Calu3 (cell line): ENCODE measurements around the gene C10orf88. TPM values are rescaled to one million over a fixed set of nuclear protein-coding genes. Genes with fewer than 3 reads are reported as not detected.

Source experiments
- BruUV-seq: library from RNA; stranded (reverse); fragments of 400-500 nt; replicated peaks from 2 replicates; lab custom pipeline; 2021; lab: Mats Ljungman, UMichigan
- CTCF ChIA-PET: fragments of 300-600 bp; sonication (Branson Sonifier 250); formaldehyde crosslinking; loops from one replicate; lab custom pipeline; 2022; ENCODE audit warnings: antibody characterized with exemption; lab: Charles Lee
- DNase-seq: peaks from one replicate; pipeline ENCODE4 v3.0.0; 2022
- H3K27ac Mint-ChIP-seq: one replicate; pipeline ENCODE4 v1.8.0; 2022; ENCODE audit warnings: mixed read lengths; ENCODE audit not compliant: unreplicated experiment
- H3K27me3 Mint-ChIP-seq: one replicate; pipeline ENCODE4 v1.8.0; 2022; ENCODE audit warnings: mixed read lengths; ENCODE audit not compliant: unreplicated experiment
- H3K36me3 Mint-ChIP-seq: one replicate; pipeline ENCODE4 v1.8.0; 2022; ENCODE audit warnings: mild to moderate bottlenecking, moderate library complexity, mixed read lengths; ENCODE audit not compliant: insufficient read depth, unreplicated experiment
- H3K4me1 Mint-ChIP-seq: one replicate; pipeline ENCODE4 v1.8.0; 2022; ENCODE audit warnings: mild to moderate bottlenecking, low read depth, mixed read lengths; ENCODE audit not compliant: unreplicated experiment
- H3K4me3 Mint-ChIP-seq: one replicate; pipeline ENCODE4 v1.8.0; 2022; ENCODE audit warnings: mild to moderate bottlenecking, low read depth, moderate library complexity, mixed read lengths; ENCODE audit not compliant: unreplicated experiment
- H3K9me3 Mint-ChIP-seq: one replicate; pipeline ENCODE4 v1.8.0; 2022; ENCODE audit warnings: low read depth, mixed read lengths; ENCODE audit not compliant: unreplicated experiment
- CTCF ChIP-seq: fragments of 200-600 bp; IDR thresholded peaks from one replicate; pipeline ENCODE4 v1.8.0; 2022; ENCODE audit warnings: antibody characterized with exemption; ENCODE audit not compliant: unreplicated experiment
- intact Hi-C: fragments of 100-400 bp; cut with micrococcal nuclease; formaldehyde crosslinking; loops from one replicate; pipeline ENCODE4 v1.10.0; 2022; ENCODE audit not compliant: unreplicated experiment
- total RNA-seq: library from RNA; stranded (reverse); gene quantifications from 2 replicates; pipeline ENCODE4 v1.2.3, GENCODE V29; 2022

C10orf88 gene
- total RNA-seq, 1 experiment from 2014 or later = 7.8 TPM

- no TSS peak for BruUV-seq
- H3K27ac Mint-ChIP-seq = no peak overlapping the region
- DNase-seq = no peak
- intact Hi-C loops = no loop called here
- TF ChIP-seq CTCF = no peak
- H3K27me3 Mint-ChIP-seq = no peaks in the 10 kb centered on the region
- no peaks in the 10 kb centered on the region for H3K4me1 Mint-ChIP-seq
- H3K9me3 Mint-ChIP-seq = no peaks in the 10 kb centered on the region
- peaks cover 7% of the 10 kb centered on the region for H3K36me3 Mint-ChIP-seq
- CTCF ChIA-PET = no interaction called here
- H3K4me3 Mint-ChIP-seq = no peak overlapping the region
Observed at GRCh38 chr10:122993797-122994336, 39.8 kb upstream of the C10orf88 start.

- DNase-seq = no peak
- Mint-ChIP-seq H3K27ac (no peak overlapping the region), H3K27me3 (no peaks in the 10 kb centered on the region), H3K4me1 (no peaks in the 10 kb centered on the region), H3K36me3 (peaks cover 7% of the 10 kb centered on the region), H3K4me3 (no peak overlapping the region), H3K9me3 (no peaks in the 10 kb centered on the region)
- TF ChIP-seq CTCF = no peak
- CTCF ChIA-PET = no interaction called here
- no TSS peak for BruUV-seq
- intact Hi-C loops = no loop called here
Observed at GRCh38 chr10:122992031-122992585, 38.1 kb upstream of the C10orf88 start.

- BruUV-seq = no TSS peak
- Mint-ChIP-seq H3K4me3 (no peak overlapping the region), H3K27me3 (no peaks in the 10 kb centered on the region)
Observed at GRCh38 chr10:122990278-122990677, 36.3 kb upstream of the C10orf88 start.

GRCh38 chr10:122988501-122988900, 34.5 kb upstream of the C10orf88 start:
- no TSS peak for BruUV-seq
- Mint-ChIP-seq H3K36me3 (peaks cover 6% of the 10 kb centered on the region), H3K4me1 (no peaks in the 10 kb centered on the region), H3K27me3 (no peaks in the 10 kb centered on the region), H3K9me3 (no peaks in the 10 kb centered on the region), H3K4me3 (no peak overlapping the region), H3K27ac (no peak overlapping the region)
- no peak for TF ChIP-seq CTCF
- CTCF ChIA-PET = no interaction called here
- intact Hi-C loops = no loop called here
- no peak for DNase-seq

More at GRCh38 chr10:122990278-122990677, 36.3 kb upstream of the C10orf88 start:
- H3K9me3 Mint-ChIP-seq = no peaks in the 10 kb centered on the region
- no peak for TF ChIP-seq CTCF
- peaks cover 6% of the 10 kb centered on the region for H3K36me3 Mint-ChIP-seq
- DNase-seq = no peak
- no peak overlapping the region for H3K27ac Mint-ChIP-seq
- no peaks in the 10 kb centered on the region for H3K4me1 Mint-ChIP-seq
- CTCF ChIA-PET = no interaction called here
- intact Hi-C loops = no loop called here
